GM12801 (cell line): Measurements from ENCODE around the gene VSIG8.

Experiments
- TF ChIP-seq, protein P1 (sequence below): IDR thresholded peaks from one replicate; pipeline ENCODE4 v1.5.1; 2011; ENCODE audit warnings: control low read depth; ENCODE audit not compliant: insufficient read length; ENCODE audit errors: extremely low read depth

The VSIG8 gene

DNA sequence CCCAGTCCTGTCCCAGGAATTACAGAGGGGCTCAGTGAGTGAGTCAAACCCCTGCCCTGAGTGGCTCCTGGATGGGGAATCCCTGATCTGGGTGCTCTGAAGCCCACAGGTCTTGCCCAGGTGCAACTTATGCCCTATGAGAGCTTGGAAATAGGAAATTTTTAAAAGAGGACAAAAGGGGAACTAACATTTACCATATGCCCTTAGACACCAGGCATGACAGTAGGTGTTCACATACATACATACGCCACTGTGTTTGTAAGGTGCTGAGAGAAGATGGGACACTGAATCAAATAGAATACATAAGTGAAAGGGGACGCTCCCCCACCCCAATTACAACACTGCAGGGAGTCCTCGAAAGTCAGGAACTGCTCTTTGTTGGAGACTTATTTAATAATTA lies 36.1 kb upstream of the VSIG8 start:
- TF ChIP-seq, protein P1, sequence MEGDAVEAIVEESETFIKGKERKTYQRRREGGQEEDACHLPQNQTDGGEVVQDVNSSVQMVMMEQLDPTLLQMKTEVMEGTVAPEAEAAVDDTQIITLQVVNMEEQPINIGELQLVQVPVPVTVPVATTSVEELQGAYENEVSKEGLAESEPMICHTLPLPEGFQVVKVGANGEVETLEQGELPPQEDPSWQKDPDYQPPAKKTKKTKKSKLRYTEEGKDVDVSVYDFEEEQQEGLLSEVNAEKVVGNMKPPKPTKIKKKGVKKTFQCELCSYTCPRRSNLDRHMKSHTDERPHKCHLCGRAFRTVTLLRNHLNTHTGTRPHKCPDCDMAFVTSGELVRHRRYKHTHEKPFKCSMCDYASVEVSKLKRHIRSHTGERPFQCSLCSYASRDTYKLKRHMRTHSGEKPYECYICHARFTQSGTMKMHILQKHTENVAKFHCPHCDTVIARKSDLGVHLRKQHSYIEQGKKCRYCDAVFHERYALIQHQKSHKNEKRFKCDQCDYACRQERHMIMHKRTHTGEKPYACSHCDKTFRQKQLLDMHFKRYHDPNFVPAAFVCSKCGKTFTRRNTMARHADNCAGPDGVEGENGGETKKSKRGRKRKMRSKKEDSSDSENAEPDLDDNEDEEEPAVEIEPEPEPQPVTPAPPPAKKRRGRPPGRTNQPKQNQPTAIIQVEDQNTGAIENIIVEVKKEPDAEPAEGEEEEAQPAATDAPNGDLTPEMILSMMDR = no peak

DNA sequence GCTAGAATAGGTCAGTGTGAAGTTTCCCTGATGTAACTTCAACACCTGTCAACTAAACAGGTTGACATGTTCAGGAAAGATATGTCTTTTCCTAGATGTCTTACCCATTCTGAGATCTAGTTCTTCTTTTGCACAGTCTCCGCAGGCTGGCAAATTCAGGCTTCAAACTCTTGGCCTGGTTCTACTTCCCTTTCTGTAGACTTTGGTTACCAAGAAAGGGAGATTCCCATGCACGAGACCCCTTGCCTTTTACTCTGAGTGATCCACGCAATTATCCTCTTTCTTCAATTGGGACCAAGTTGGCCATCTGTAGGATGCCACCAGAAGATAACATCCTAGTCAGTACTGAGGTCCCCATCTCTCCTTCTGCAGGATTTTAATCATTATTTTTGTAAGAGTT lies 35.5 kb upstream of the VSIG8 start:
- TF ChIP-seq, protein P1 = no peak

DNA sequence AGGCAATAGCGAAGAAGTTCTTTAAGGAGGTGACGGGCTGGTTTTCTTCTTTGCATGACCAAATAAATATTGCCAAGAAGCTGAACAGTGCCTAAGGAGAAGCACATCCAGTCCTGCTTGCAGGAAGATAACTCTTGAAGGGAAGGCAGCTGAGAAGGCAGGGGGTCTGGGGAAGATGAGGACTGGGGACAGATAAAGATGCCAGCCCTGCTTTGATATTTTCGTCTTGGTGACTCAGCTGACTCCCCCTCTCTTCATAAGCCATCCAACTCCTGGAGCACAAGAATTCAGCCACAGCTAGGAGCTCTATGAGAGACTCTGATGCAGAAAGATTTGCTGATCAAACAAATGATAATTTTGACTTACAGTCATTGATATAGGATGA lies 34.1 kb upstream of the VSIG8 start:
- TF ChIP-seq, protein P1 = no peak

DNA sequence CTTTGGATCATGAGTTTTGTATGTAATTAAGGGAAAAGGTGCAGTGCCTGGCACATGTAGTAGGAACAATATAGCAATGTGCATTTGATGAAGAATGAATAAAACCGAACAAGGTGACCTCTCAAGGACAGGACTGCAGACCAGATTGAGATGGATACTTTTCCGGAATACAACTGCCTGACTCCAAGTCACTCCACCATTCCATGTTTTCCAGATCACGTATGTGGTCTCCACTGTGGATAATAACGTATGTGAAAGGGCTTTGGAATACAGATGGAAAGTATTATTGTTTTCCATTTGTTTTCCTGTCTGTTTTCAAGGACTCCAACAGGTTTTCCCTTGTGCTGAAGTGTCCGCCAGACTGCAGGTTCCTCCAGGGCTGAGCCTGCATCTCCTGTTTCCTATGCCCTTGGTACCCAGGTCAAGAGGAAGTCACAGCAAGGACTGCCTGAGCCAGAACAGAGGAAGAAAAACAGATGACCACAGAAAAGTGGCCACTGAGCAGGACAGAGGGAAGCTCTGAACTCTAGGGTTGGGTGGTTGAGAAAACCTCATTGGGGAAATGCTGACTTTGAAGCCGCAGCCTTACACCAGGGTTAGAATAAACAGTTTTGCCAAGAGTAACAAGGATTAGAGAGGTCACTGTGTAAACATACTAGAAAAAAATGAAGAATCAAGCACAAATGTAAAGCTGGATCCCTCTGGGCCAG lies 33.5 kb upstream of the VSIG8 start:
- TF ChIP-seq, protein P1 = no peak

- TF ChIP-seq, protein P1 = no peak
Measured at GRCh38 chr1:159895286-159895685, 32.8 kb upstream of the VSIG8 start.

DNA sequence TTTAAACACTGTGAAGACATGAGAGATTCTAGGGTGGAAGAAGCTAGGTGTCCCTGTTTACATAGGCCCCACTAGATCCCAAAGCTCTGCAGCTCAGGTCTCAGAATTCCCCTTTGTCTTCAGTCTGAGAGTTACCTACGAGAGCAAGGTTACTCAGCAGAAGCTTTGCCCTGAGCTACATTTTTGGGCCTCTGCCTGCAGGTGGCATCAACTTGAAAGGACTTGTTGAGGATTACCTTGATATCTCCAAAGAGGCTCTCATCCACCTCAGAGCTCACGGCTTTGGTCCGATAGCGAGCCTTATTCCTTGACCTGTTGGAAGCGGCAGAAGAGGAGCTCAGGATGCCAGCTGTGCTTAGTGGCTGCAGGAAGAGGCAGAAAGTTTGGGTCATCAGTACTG lies 30.5 kb upstream of the VSIG8 start:
- TF ChIP-seq, protein P1 = no peak

- TF ChIP-seq, protein P1 = peak; percentile 80
Measured at GRCh38 chr1:159891275-159892157, 29.1 kb upstream of the VSIG8 start.
